Colonic mucosa (tissue), 4 donors: ENCODE data around the gene DBP. TPM values are rescaled to one million over a fixed set of nuclear protein-coding genes. Genes with fewer than 3 reads are reported as not detected.

Experiments used
- DNase-seq: peaks from one replicate; pipeline ENCODE4 v3.0.0-alpha.2; 2020
- H3K27ac ChIP-seq: fragments of 200-600 bp; one replicate; pipeline ENCODE4 v1.8.0; 2021
- H3K27me3 ChIP-seq: fragments of 200-600 bp; one replicate; pipeline ENCODE4 v1.8.0; 2021
- H3K36me3 ChIP-seq: fragments of 200-600 bp; one replicate; pipeline ENCODE4 v1.8.0; 2021
- H3K4me1 ChIP-seq: fragments of 200-600 bp; one replicate; pipeline ENCODE4 v1.8.0; 2021; ENCODE audit warnings: mild to moderate bottlenecking
- H3K4me3 ChIP-seq: fragments of 200-600 bp; one replicate; pipeline ENCODE4 v1.8.0; 2021
- H3K9ac ChIP-seq, 2 donors: one replicate each; pipeline ENCODE4 v1.7.0; 2013; ENCODE audit warnings: control low read depth in 2 of 2, low read depth in 2 of 2, low read length in 2 of 2
- H3K9me3 ChIP-seq: fragments of 200-600 bp; one replicate; pipeline ENCODE4 v1.8.0; 2021
- CTCF ChIP-seq: fragments of 200-600 bp; IDR thresholded peaks from one replicate; pipeline ENCODE4 v1.8.0; 2022; ENCODE audit warnings: antibody characterized with exemption, mild to moderate bottlenecking
- intact Hi-C: fragments of 100-400 bp; cut with DNase I; formaldehyde crosslinking; loops from one replicate; pipeline ENCODE4 v1.14.1; 2022
- total RNA-seq, 2 donors: library from RNA; stranded (reverse); fragmentation: NEBNext Ultra II Directional in 1 of 2; extraction: Animal tissue kit (Norgen Biotek cat#: 25700) in 1 of 2; gene quantifications; one replicate each; pipeline ENCODE4 v1.2.1, GENCODE V29; 2021
- donor health status: healthy.
- donor health status: DM: no; HTN: no; CAD: no.
- donor health status: DM: no; HTN: no; CAD: no.

The DBP gene
- total RNA-seq, 2 donors from 2014 or later = 4.7 to 8.9 TPM

GRCh38 chr19:48664476-48664875 lies 27.3 kb upstream of the DBP start:
- intact Hi-C loops = no loop called here
- Histone ChIP-seq H3K27me3 (no peaks in the 10 kb centered on the region), H3K9me3 (no peaks in the 10 kb centered on the region), H3K36me3 (no peaks in the 10 kb centered on the region), H3K27ac (no peak overlapping the region), H3K9ac (no peak overlapping the region), H3K4me3 (no peak overlapping the region), H3K4me1 (no peaks in the 10 kb centered on the region)
- DNase-seq = no peak
- no peak for TF ChIP-seq CTCF

GRCh38 chr19:48663667-48664066 lies 26.5 kb upstream of the DBP start:
- H3K36me3 ChIP-seq = no peaks in the 10 kb centered on the region
- no peak for TF ChIP-seq CTCF
- no peak overlapping the region for H3K4me3 ChIP-seq
- H3K27me3 ChIP-seq = no peaks in the 10 kb centered on the region
- no peak overlapping the region for H3K27ac ChIP-seq
- intact Hi-C loops = no loop called here
- H3K9ac ChIP-seq = no peak overlapping the region
- no peaks in the 10 kb centered on the region for H3K9me3 ChIP-seq
- no peak for DNase-seq
- H3K4me1 ChIP-seq = no peaks in the 10 kb centered on the region

GRCh38 chr19:48661711-48662090 lies 24.5 kb upstream of the DBP start:
- Histone ChIP-seq H3K27me3 (no peaks in the 10 kb centered on the region), H3K27ac (no peak overlapping the region), H3K36me3 (no peaks in the 10 kb centered on the region), H3K4me1 (no peaks in the 10 kb centered on the region), H3K9me3 (no peaks in the 10 kb centered on the region), H3K4me3 (no peak overlapping the region), H3K9ac (no peak overlapping the region)
- no peak for TF ChIP-seq CTCF
- intact Hi-C loops = no loop called here
- no peak for DNase-seq

- Histone ChIP-seq H3K36me3 (no peaks in the 10 kb centered on the region), H3K4me3 (peak overlapping the region; percentile 2), H3K9ac (no peak overlapping the region), H3K9me3 (no peaks in the 10 kb centered on the region), H3K4me1 (no peaks in the 10 kb centered on the region), H3K27ac (no peak overlapping the region), H3K27me3 (no peaks in the 10 kb centered on the region)
- no peak for TF ChIP-seq CTCF
- intact Hi-C loops = no loop called here
- DNase-seq = peak; percentile 80
These were observed 23.9 kb upstream of the DBP start for GRCh38 chr19:48660852-48661710.

GRCh38 chr19:48659768-48660167 lies 22.6 kb upstream of the DBP start:
- TF ChIP-seq CTCF = no peak
- intact Hi-C loops = no loop called here

More at GRCh38 chr19:48659768-48660167, 22.6 kb upstream of the DBP start:
- H3K9me3 ChIP-seq = no peaks in the 10 kb centered on the region
- H3K36me3 ChIP-seq = no peaks in the 10 kb centered on the region
- no peak for DNase-seq
- H3K27ac ChIP-seq = no peak overlapping the region
- H3K9ac ChIP-seq = no peak overlapping the region
- no peaks in the 10 kb centered on the region for H3K4me1 ChIP-seq
- H3K4me3 ChIP-seq = no peak overlapping the region
- H3K27me3 ChIP-seq = no peaks in the 10 kb centered on the region
